ENCODE data around the gene NLRP5. TPM values are rescaled to one million over a fixed set of nuclear protein-coding genes. Genes with fewer than 3 reads are reported as not detected.

Gene NLRP5
- total and polyA plus RNA-seq, 2 experiments from 2014 or later: not detected

DNA sequence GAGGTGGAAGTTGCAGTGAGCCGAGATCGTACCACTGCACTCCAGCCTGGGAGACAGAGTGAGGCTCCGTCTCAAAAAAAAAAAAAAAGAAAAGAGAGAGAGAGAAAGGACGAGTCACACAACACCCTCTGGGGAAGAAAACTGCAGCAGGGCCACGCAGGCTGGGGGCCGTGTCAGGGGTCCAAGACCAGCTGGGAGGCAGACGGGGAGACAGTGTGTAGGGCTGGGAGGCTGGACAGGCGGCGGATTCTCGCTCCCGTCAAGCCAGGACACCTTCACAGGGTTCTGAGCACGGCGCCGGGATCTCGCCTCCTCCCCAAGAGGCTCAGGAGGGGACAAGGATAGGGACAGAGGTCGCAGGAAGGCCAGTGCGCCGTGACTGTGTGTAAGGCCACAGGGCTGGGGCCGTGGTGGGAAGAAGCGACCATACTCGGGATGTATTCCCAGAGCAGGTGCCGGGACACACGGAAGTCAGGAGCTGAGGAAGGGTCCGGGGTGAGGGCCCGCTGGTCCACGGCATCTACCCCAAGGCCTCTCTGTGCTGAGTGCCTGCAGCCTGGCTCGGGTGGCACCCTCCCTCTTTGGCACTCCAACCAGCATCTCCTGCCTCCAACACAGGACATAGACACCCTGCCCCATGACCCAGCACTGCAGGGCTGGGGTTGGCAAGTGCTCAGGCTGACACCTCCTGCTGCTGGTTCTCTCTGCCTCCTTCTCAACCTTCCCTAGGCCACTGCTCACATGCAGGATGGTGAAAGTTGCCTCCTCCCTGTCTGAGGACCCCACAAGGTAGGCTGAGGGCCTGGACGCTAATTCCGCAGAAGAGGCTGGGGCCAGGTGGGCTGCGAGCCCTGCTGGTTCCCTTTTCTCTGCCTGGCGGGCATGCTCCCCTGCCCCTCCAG is 113.3 kb downstream of the NLRP5 start:
- no peak for DNase-seq
- Histone ChIP-seq H3K4me3 (no peak overlapping the region), H3K4me1 (ENCODE audit: insufficient read depth) (no peaks in the 10 kb centered on the region), H3F3A (ENCODE audit: insufficient read depth) (no peaks in the 10 kb centered on the region), H4K20me1 (ENCODE audit: insufficient read depth) (no peaks in the 10 kb centered on the region), H3K79me2 (ENCODE audit: insufficient read depth) (peaks cover 69% of the 10 kb centered on the region), H3K9me3 (ENCODE audit: low read depth) (no peaks in the 10 kb centered on the region), H3K9ac (no peak overlapping the region), H3K36me3 (ENCODE audit: low read depth) (no peaks in the 10 kb centered on the region), H3K4me2 (ENCODE audit: unreplicated experiment) (no peak overlapping the region), H3K27me3 (replicated peaks; ENCODE audit: insufficient read depth) (no peaks in the 10 kb centered on the region), H2AFZ (no peak overlapping the region), H3K9me2 (ENCODE audit: insufficient read depth) (no peaks in the 10 kb centered on the region), H3K27ac (no peak overlapping the region)
- in situ Hi-C loops (cut with MboI): no loop called here
- TF ChIP-seq EZH2 (IDR thresholded peaks at IDR 0.05; ENCODE audit: insufficient read depth, poor library complexity, severe bottlenecking) (no peak), EZH2phosphoT487 (IDR thresholded peaks at IDR 0.05; ENCODE audit: insufficient read depth, low read depth) (no peak)
- WGBS, 2 experiments (ENCODE audit: low coverage in 1 of 2, low lambda C conversion rate in 2 of 2, missing lambda C conversion rate in 2 of 2): 87 to 93% methylated on average over 24 to 30 of the region's 31 CpGs

DNA sequence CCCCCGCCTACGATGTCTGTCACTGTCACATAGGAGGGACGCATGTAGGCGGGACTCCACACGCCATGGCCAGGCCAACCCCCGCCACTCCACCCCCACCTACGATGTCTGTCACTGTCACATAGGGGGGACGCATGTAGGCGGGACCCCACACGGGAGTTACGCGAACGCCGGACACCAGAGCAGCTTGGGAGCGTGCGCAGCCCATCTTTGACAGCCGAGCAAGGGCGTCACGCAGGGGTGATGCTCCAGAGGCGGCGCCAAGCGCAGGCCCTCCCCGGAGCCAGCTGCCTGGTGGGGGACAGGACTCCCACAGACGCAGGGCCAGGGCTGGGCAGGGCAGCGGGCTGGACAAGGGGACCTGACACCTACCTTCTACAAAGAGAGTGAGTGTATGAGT is 114.5 kb downstream of the NLRP5 start:
- H3F3A ChIP-seq (ENCODE audit: insufficient read depth): no peaks in the 10 kb centered on the region
- no peak overlapping the region for H2AFZ ChIP-seq
- no peak overlapping the region for H3K27ac ChIP-seq
- DNase-seq: no peak
- TF ChIP-seq EZH2phosphoT487 (IDR thresholded peaks at IDR 0.05; ENCODE audit: insufficient read depth, low read depth): no peak
- no peak for TF ChIP-seq EZH2 (IDR thresholded peaks at IDR 0.05; ENCODE audit: insufficient read depth, poor library complexity, severe bottlenecking)
- no peak overlapping the region for H3K4me3 ChIP-seq
- H3K9ac ChIP-seq: no peak overlapping the region
- H3K9me3 ChIP-seq (ENCODE audit: low read depth): no peaks in the 10 kb centered on the region
- H3K4me1 ChIP-seq (ENCODE audit: insufficient read depth): no peaks in the 10 kb centered on the region
- WGBS, 2 experiments (ENCODE audit: low coverage in 1 of 2, low lambda C conversion rate in 2 of 2, missing lambda C conversion rate in 2 of 2): 84 to 89% methylated on average over 21 to 25 of the region's 25 CpGs
- no peaks in the 10 kb centered on the region for H3K9me2 ChIP-seq (ENCODE audit: insufficient read depth)
- no peaks in the 10 kb centered on the region for H4K20me1 ChIP-seq (ENCODE audit: insufficient read depth)
- peaks cover 70% of the 10 kb centered on the region for H3K79me2 ChIP-seq (ENCODE audit: insufficient read depth)
- H3K27me3 ChIP-seq (replicated peaks; ENCODE audit: insufficient read depth): no peaks in the 10 kb centered on the region
- H3K36me3 ChIP-seq (ENCODE audit: low read depth): no peaks in the 10 kb centered on the region
- in situ Hi-C loops (cut with MboI): no loop called here
- H3K4me2 ChIP-seq (ENCODE audit: unreplicated experiment): no peak overlapping the region

DNA sequence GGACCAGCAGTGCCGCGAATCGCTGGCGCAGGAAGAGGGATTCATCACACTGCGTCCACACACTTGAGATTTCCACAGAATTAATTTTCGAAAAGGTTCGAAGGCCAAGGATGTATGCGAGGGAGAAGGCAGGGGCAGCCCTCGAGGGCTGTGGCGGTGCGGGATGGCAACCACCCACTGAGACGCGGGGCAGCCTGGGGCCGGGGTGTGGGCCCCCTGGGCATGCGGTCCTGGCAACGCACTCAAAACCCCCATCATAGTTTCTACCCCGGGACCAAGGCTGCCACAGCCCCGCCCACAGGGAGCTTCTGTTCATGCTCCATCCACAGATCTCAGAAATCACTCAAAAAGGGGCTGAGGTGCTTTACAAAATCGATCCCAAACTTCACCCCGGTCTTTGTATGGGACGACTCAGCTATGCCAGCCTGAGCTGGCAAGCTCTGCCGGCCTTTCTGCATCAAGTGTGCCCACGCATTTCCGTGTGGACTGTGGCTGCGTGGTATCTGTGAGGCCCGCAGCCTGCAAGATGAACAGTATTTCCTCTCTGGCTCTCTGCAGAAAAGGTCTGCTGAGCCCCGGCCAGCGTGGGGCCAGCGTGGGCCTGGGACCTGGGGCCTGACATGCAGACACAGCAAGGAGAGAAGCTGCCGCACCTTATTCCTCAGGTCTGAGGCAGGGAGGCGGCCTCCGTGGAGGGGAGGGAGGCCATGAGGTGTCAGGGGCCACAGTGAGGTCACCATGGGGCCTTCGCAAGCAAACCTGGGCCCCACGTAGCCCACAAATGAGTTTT is 115.4 kb downstream of the NLRP5 start:
- Histone ChIP-seq H3K36me3 (ENCODE audit: low read depth) (no peaks in the 10 kb centered on the region), H3K4me1 (ENCODE audit: insufficient read depth) (no peaks in the 10 kb centered on the region), H3K4me2 (ENCODE audit: unreplicated experiment) (no peak overlapping the region), H3K4me3 (no peak overlapping the region), H4K20me1 (ENCODE audit: insufficient read depth) (no peaks in the 10 kb centered on the region), H3K9me2 (ENCODE audit: insufficient read depth) (no peaks in the 10 kb centered on the region), H3K9me3 (ENCODE audit: low read depth) (no peaks in the 10 kb centered on the region), H3K27ac (no peak overlapping the region), H3K79me2 (ENCODE audit: insufficient read depth) (peaks cover 77% of the 10 kb centered on the region), H3F3A (ENCODE audit: insufficient read depth) (no peaks in the 10 kb centered on the region), H3K9ac (no peak overlapping the region), H2AFZ (no peak overlapping the region), H3K27me3 (replicated peaks; ENCODE audit: insufficient read depth) (no peaks in the 10 kb centered on the region)
- WGBS, 2 experiments (ENCODE audit: low coverage in 1 of 2, low lambda C conversion rate in 2 of 2, missing lambda C conversion rate in 2 of 2): 93% methylated on average over 25 to 34 of the region's 34 CpGs
- DNase-seq: no peak
- in situ Hi-C loops (cut with MboI): no loop called here
- TF ChIP-seq EZH2 (IDR thresholded peaks at IDR 0.05; ENCODE audit: insufficient read depth, poor library complexity, severe bottlenecking): no peak
- no peak for TF ChIP-seq EZH2phosphoT487 (IDR thresholded peaks at IDR 0.05; ENCODE audit: insufficient read depth, low read depth)

DNA sequence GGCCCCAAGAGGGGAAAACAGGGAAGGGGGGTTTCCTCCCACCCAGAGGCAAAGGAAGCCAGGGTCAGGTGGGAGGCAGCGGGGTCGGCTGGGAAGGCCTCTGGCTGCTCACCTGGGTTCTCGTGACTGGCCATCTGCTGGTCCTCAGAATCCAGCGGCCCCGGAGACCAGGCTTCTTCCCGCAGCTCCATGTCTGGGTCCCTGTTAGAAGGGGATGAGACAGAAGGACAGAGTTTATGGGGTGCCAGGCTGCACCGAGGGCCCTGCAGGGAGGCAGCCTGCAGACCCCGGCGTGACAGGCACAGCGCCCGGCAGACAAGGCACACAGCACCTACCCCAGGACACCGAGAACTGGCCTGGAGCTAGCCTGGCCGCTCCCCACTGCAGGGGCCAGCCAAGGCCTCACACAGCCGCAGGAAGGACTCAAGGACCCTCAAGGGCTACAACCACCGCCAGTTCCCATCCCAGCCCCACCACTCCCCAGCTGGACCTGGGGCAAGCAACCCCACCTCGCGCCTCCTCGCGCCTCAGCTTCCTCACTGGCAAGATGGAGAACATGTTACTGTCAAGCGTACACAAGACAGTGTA is 116.5 kb downstream of the NLRP5 start:
- no peaks in the 10 kb centered on the region for H3K4me1 ChIP-seq (ENCODE audit: insufficient read depth)
- H3K27ac ChIP-seq: no peak overlapping the region
- no peaks in the 10 kb centered on the region for H3K27me3 ChIP-seq (replicated peaks; ENCODE audit: insufficient read depth)
- peaks cover 77% of the 10 kb centered on the region for H3K79me2 ChIP-seq (ENCODE audit: insufficient read depth)
- WGBS, 2 experiments (ENCODE audit: low coverage in 1 of 2, low lambda C conversion rate in 2 of 2, missing lambda C conversion rate in 2 of 2): 75 to 84% methylated on average over 19 to 20 of the region's 20 CpGs
- no peaks in the 10 kb centered on the region for H3K9me2 ChIP-seq (ENCODE audit: insufficient read depth)
- H3K9ac ChIP-seq: no peak overlapping the region
- H4K20me1 ChIP-seq (ENCODE audit: insufficient read depth): no peaks in the 10 kb centered on the region
- H3K4me3 ChIP-seq: no peak overlapping the region
- no peaks in the 10 kb centered on the region for H3K36me3 ChIP-seq (ENCODE audit: low read depth)
- H3K9me3 ChIP-seq (ENCODE audit: low read depth): no peaks in the 10 kb centered on the region
- H3F3A ChIP-seq (ENCODE audit: insufficient read depth): no peaks in the 10 kb centered on the region
- no peak overlapping the region for H2AFZ ChIP-seq
- H3K4me2 ChIP-seq (ENCODE audit: unreplicated experiment): no peak overlapping the region
- in situ Hi-C loops (cut with MboI): no loop called here
- no peak for TF ChIP-seq EZH2phosphoT487 (IDR thresholded peaks at IDR 0.05; ENCODE audit: insufficient read depth, low read depth)
- no peak for TF ChIP-seq EZH2 (IDR thresholded peaks at IDR 0.05; ENCODE audit: insufficient read depth, poor library complexity, severe bottlenecking)
- no peak for DNase-seq

Data from GM23248 (cell line).